ENCODE data around the gene EBF4.
"Not testable (repeated sequence)": the region's sequence is repeated elsewhere in the genome, so short reads cannot be mapped to it uniquely, and the experiment has no call there.

DNA sequence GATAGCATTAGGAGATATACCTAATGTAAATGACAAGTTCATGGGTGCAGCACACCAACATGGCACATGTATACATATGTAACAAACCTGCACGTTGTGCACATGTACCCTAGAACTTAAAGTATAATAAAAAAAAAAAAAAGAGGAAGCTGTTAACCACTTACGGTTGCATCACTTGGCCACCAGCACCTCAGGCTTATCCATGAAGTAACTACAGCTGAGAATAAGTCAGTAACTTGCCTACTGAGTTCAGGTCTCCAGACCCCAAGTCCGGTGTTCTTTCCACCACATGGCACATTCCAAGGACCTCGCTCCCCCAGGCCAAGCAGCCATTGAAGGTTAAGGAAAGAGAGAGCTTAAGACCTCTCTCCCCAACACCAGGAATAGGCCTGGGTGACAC, 7.8 kb upstream of the EBF4 start:
- not testable (repeated sequence) for TF ChIP-seq FOXM1 (IDR thresholded peaks at IDR 0.05; ENCODE audit: low read depth, low read length); SP1 (IDR thresholded peaks at IDR 0.05; ENCODE audit: low read depth, low read length); EZH2 (IDR thresholded peaks at IDR 0.05; ENCODE audit: borderline replicate concordance, control insufficient read depth, low read depth, low read length); MYC (IDR thresholded peaks at IDR 0.05; ENCODE audit: insufficient read depth, insufficient read length, insufficient replicate concordance, low read length, severe bottlenecking); CTCF (IDR thresholded peaks at IDR 0.05 in 2 of 3, conservative IDR thresholded peaks at IDR 0.05 in 1 of 3; ENCODE audit: control insufficient read depth in 2 of 3, extremely low read depth in 1 of 3, insufficient read depth in 1 of 3, low read depth in 3 of 3, low read length in 3 of 3); ZZZ3 (IDR thresholded peaks at IDR 0.05; ENCODE audit: control insufficient read depth, insufficient read length, low read depth); RFX5 (IDR thresholded peaks at IDR 0.05; ENCODE audit: low read depth, low read length)
- TF ChIP-seq, protein P1, sequence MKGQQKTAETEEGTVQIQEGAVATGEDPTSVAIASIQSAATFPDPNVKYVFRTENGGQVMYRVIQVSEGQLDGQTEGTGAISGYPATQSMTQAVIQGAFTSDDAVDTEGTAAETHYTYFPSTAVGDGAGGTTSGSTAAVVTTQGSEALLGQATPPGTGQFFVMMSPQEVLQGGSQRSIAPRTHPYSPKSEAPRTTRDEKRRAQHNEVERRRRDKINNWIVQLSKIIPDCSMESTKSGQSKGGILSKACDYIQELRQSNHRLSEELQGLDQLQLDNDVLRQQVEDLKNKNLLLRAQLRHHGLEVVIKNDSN (IDR thresholded peaks at IDR 0.05; ENCODE audit: borderline replicate concordance, extremely low read length, insufficient read depth, low read depth, low read length): not testable (repeated sequence)

All from GM12878 (cell line).